GM19438 (cell line): ENCODE measurements around the gene EPB41.

Experiments used
- ATAC-seq: cut with Tn5 transposase; IDR thresholded peaks from one replicate; pipeline ENCODE4 v1.9.1; 2021; ENCODE audit warnings: low read depth; ENCODE audit not compliant: unreplicated experiment

The EPB41 gene

GRCh38 chr1:29159773-29160172 lies 245.4 kb downstream of the EPB41 start:
- ATAC-seq = no peak

GRCh38 chr1:29162025-29162424 lies 247.7 kb downstream of the EPB41 start:
- no peak for ATAC-seq

- ATAC-seq = no peak
These were observed 248.2 kb downstream of the EPB41 start for GRCh38 chr1:29162476-29163138.

GRCh38 chr1:29164588-29164987 lies 250.2 kb downstream of the EPB41 start:
- no peak for ATAC-seq

GRCh38 chr1:29166291-29166878 lies 252.0 kb downstream of the EPB41 start:
- ATAC-seq = no peak

GRCh38 chr1:29167904-29168303 lies 253.5 kb downstream of the EPB41 start:
- no peak for ATAC-seq
